Stimulated activated CD8-positive, alpha-beta memory T cell treated with anti-CD3 and anti-CD28 coated beads, Interleukin-15, amount 100 ng/mL, for 1 hour (primary cell): ENCODE data around the gene SF3B2.
"Not testable (repeated sequence)": the region's sequence is repeated elsewhere in the genome, so short reads cannot be mapped to it uniquely, and the experiment has no call there.

ENCODE experiments used
- DNase-seq: peaks from one replicate; pipeline ENCODE4 v3.0.0-alpha.2; 2020; ENCODE audit warnings: low read depth

SF3B2 gene

DNA sequence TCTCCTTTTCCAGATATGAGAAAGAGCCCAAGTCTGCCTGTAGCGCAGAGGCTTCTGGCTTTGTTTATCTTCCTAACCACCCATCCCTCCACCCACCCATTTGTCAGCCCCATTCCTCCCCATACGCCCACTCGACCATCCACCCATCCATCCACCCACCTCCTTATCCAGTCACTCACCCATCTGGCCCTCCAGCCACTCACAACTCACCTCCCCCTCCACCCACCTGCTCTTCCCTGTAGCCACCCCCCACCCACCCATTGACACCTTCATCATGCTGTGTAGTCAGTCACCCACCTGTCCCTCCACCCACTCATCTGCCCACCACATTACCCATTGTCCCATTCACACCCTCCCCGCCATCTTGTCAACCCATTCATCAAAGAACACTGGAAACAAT lies 34.8 kb upstream of the SF3B2 start:
- DNase-seq, result no peak

DNA sequence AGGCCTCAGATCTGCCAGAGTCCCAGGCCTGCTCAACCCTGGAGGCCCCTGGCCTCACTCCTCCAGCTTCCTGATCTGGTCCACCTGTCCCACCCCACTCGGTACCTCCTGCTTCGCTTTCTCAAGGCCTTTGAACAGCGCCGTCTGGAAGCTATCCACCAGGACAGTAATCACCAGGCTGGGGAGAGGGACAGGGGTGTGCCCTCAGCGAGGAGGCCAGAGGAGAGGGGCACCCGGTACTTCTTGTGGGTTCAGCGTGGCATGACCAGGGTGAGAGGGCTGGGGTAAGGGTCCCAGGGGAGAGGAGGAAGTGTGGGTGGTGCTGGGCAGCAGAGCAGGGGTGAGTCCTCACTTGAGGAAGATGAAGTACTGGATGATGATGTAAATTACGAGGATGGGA lies 32.0 kb upstream of the SF3B2 start:
- no peak for DNase-seq

DNA sequence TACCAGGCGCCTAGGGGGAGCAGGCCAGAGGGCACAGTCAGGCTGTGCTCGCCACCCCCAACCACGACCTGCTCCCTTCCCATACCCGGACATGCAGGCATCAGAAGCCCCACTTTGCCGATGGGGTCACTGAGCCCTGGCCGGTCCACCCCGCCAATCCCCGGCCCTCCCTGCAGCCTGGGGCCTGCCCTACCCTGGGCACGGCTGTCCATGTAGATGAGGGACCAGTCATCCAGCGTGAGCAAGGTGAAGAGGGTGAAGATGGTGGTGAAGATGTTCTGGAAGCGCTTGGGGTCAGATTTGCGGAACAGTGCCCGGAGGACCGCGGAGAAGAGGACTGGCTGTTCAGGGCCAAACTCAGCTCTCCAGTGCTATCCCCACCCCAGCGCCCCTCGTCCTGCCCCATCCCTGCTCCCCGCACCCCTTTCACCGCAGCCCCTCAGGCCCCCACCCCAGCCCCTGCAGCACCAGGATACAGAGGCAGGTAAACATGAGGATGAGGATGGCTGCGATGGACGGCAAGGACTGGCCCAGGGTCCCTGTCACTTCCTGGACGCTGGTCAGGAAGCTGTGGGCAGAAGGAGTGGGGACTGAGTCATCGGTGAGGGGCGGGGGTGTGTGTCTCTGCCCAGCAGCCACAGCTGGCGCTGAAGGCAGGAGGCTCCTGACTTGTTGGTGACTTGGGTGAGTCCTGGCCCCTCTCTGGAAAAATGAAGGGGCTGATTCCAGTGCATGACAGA lies 31.4 kb upstream of the SF3B2 start:
- no peak for DNase-seq

DNA sequence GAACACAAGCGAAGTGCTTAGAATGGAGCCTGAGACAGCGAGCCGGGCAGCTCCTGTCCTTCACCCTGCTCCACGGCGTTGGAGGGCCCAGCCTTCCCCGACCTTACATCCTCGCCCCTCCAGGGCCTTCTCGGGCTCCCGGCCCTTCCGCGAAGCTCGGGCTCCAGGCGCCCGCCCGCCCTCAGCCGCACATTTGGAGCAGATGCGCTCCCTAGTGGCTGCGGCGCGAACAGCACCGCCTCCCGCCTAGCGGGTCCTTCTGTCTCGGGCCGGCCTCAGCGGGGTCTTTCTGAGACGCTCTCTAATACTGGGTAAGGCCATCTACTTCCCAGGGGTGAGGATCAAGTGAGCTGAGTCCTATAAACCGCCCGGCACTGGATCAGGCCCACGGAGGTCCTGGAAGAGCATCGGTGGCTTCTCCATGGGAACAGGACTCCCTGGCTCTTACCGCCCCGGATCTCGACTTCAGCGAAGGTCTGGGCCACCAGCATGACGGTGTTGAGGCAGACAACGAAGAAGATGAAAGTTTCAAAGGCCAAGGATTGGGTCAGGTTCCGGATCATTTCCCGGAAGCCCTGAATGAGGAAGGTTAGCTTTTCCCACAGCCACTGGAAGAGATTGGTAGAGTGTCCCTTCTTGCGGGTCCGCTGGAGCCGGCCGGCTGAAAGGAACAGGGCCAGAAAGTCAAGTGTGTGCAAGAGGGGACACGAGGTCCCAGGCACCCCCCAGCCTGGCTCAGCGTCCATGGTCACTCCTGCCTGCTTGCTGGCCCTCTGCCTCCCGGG lies 29.6 kb upstream of the SF3B2 start:
- DNase-seq, result peak; percentile 65

DNA sequence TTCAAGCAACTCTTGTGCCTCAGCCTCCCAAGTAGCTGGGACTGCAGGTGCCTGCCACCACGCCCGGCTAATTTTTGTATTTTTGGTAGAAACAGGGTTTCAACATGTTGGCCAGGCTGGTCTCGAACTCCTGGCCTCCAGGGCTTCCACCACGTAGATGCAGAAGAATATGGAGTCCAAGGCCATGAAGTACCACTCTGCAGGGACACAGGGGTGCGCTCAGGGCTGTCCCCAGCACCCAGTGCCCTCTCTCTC lies 29.1 kb upstream of the SF3B2 start:
- DNase-seq, result not testable (repeated sequence)

DNA sequence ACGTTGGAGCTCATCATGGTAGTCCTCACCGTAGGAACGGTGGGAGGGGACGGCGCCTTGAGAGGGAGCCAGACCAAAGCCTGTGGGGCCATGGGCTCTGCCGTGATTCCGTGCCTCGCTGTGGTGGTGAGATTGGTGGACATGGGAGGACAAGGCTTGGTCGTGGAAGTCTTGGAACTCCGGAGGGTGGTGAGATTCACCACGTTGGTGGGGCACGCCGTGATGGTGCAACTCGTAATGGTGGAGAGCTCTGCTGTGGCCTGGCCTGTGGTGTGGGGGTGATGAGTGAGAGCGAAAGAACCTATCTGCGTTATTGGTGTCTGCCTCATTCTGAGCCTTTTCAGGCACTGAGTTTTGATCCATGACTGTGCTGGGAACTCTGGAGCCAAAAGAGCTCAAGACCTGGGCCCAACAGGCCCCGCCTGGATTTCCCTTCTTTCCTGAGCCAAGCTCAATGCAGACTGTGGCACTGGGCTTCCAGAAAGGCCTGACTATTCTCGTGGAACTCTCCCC lies 26.1 kb upstream of the SF3B2 start, which contains the start of gene CATSPER1:
Gene CATSPER1 (minus strand): TSS at position 463 of the 513 bp plus-strand sequence. CDS start 100 bp downstream, at position 363.
- DNase-seq, result no peak

DNA sequence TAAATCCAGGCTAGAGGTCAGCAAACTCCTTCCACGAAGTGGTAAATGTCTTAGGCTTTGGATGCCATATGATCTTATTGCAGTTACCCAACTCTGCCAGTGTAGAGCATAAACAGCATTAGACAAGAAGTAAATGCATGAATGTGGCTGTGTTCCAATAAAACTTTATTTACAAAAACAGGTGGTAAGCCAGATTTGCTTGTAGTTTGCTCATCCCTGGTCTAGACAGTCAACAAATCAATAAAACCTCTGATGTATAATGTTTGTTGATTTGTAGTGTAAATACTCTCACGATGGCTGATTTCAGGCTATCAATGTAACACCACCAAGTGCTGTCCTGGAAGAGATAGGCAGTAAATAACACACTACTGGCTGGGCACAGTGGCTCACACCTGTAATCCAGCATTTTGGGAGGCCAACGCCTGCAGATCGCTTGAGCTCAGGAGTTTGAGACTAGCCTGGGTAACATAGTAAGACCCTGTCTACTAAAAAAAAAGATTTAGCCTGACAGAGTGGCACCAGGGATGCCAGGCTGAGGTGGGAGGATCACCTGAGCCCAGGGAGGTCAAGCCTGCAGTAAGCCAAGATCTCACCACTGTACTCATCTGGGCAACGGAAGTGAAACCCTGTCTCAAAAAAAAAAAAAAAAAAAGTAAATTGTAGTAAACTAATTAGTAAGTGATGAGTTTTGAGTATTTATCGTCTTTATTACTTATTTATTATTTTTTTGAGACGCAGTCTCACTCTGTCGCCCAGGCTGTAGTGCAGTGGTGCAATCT lies 19.0 kb upstream of the SF3B2 start:
- no peak for DNase-seq

DNA sequence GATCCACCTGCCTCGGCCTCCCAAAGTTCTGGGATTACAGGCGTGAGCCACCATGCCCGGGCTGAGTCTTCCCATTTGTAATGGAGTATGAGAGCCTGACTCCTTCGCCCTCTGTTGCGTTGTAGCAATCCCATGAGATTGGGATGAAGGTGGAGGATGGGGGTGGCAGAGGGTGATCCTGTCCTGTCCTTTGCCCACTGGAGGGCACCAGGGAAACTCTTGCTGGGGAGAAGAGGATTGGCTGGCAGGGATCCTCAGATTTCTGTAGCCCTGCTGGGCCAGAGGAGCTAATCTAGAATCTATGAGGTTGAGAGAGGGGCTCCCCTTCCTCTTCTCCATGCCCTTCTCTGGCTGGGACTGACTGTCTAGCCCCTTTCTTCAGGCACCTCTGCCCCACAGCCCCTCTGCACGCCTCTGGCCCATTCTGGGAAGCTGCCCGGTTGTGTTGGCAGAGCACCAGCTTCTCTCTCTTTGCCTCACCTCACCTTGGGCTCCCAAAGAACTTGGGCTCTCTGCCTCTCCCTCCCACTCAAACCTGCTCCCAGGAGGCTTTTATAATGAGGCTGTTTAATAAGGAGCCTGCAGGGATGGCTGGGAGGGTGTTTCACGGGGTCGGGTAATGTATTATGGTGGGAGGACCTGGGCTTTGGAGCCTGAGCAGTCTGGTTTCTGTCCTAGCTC lies 16.4 kb upstream of the SF3B2 start:
- no peak for DNase-seq

DNA sequence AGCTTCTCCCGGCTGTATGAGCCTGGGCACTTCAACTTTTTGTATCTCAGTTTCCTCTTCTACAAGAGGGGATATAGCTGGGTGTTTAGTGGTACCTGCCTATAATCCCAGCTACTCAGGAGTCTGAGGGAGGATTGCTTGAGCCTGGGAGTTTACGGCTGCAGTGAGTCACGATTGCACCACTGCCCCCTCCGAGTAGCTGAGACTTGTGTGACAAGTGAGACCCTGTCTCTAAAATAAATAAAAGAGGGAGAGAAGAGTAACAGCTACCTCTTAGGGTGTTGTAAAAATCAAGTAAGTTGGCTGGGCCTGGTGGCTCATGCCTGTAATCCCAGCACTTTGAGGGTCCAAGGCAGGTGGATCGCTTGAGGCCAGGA lies 15.8 kb upstream of the SF3B2 start:
- no peak for DNase-seq

DNA sequence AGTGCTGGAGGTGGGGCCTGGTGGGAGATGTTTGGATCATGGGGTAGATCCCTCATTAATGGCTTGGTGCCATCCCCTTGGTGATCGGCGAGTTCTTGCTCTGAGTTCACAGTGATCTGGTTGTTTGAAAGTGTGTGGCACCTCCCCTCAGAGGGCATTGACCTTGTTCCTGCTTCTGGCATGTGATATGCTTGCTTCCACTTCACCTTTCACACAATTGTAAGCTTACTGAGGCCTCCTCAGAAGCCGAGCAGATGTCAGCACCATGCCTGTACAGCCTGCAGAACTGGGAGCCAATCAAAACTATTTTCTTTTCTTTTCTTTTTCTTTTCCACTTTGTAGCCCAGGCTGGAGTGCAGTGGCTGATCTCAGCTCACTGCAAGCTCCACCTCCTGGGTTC lies 14.8 kb upstream of the SF3B2 start:
- DNase-seq, result no peak

DNA sequence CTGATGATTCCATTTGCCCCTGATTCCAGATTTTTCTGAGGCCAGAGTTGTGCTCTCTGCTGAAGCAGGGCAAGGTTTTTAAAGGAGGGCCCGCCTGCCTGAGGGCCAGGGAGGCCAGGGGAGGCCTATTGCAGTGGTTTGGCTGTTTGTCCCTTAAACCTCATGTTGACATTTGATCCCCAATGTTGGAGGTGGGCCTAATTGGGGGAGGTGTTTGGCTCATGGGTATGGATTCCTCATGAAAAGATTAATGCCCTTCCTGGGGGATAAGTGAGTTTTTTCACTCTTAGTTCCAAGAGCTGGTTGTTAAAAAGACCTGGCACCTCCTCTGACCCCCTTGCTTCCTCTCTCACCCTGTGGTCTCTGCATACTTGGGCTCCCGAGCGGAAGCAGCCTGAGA lies 12.4 kb upstream of the SF3B2 start:
- DNase-seq, result no peak

DNA sequence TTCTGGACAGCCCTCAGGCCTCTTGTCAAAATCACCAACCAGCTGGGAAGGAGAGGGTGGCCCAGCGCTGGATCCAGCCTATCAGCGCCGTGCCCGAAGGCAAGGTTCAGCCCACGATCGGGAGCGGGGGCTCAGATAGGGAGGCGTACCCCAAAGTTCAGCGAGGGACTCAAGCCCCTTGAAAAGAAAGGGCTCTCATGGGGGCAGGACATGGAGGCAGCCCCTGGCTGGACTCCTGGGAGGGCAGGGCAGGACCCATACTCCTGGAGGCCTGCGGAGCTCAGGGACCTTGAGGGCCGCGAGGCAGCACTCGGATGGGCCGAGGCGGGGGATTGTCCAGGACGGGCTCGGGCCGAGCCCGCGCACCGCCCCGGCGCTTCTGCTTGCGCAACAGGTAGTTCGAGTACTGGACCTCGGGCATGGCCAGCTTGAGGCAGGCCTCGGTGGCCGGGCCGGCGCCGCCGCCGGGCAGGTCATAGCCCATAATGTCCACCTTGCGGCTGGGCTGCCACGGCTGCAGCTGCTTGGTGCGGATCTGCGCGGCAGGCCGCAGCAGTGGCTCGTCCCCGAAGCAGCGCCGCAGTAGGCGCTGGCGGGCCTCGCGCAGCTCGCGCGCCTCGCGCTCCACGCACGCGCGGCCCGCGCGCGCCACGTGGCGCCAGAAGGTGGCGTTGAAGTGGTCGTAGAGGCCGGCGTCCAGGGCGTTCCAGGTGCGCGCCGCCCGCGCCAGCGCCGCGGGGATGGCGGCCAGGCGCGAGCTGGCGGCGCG lies 9.8 kb upstream of the SF3B2 start:
- DNase-seq, result no peak

DNA sequence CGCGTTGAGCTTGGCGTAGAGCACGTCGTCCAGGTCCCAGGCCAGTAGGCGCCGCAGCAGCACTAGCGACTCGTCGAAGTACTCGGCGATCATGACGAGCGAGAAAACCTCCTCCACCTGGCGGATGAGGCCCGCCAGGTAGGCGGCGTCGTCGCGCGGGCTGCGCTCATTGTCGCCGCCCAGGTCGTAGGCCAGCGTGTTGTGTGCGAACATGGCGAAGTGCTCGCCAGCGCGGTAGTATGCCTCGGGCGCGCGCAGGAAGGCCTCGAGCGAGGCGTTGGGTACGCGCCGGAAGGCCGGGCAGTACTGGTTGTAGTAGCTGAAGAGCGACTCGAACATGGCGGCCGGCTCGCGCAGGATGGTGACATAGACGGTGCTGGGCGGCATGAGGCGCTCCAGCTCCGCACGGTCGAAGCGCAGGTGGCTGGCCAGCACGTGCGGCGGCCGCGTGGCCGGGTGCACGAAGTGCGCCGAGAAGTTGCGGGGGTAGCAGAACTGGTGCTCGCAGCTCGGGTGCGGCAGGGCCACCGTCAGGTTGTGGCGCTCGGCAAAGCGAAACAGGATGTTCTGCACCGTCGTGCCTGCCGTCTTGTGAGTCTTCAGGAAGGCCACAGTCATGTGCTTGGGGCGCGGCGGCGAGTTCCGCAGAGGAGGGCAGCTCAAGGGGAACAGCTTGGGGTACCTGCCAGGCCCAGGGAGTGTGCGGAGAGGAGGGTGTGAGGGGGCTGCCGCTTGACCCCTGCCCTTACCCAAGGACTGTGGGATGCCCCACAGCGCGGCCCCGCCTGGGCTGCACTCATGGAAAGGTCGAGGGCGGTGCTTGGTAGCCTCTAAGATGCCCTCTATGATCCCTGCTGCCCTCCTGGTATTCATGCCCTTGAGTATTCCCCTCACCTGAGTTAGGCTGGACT lies 8.9 kb upstream of the SF3B2 start:
- no peak for DNase-seq

DNA sequence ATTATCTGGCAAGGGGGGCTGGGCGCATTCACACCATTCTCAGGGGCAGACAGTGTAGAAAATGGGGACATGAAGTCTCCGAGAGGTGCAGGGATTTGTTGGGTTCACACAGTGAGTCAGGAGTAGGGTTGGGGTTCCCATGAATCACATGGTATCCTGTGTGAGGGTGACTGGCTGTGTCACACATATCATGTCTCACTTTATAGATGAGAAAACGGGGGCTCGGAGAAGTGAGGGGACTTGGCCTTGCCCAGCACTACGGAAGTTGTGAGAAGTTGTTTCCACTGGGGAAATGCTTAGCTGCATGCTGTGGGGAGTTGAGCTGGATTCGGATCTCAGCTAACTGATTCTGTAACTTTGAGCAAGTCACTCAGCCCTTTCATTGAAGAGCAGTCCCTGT lies 7.4 kb upstream of the SF3B2 start:
- no peak for DNase-seq

DNA sequence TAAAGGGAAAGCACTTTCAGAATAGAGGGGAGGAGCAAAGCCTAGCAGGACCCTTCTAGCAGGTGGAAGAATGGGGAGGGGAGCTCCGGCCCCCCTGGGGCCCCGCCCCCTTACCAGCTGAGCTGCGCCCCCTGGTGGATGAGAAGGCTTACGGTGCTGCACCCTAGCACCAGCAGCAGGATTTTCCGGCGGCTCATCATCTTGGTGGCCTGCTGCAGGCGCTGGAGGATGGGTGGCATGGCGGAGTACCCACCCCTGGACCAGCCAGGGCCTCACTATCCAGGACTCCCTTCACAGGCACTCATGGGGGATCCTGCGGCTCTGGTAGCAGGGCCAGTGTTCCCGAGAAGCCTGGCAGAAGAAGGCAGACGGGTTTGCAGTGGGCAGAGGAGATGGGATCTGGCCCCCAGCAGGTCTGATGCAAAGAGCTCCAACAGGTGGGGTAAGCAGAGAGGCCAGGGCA lies 7.0 kb upstream of the SF3B2 start:
- peak; percentile 78 for DNase-seq

DNA sequence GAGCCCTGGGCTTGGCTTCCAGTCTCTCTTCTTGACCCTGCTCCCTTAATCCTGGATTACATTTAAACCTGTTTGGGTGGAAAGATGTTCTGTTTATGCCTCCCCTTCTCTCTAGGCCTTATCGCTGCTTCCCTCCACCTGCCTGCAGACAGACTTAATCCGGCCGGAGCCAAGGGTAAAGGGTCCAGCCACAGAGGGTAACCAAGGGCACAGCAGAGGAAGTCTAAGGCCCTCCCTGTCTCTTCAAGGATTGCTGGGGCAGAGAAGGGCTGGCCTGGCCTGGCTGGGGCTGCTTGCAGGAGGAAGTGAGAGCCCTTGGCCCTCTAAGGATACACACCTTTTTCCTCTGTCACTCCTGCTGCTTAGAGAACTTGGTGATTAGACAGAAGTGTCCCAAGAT lies 5.3 kb upstream of the SF3B2 start:
- no peak for DNase-seq

DNA sequence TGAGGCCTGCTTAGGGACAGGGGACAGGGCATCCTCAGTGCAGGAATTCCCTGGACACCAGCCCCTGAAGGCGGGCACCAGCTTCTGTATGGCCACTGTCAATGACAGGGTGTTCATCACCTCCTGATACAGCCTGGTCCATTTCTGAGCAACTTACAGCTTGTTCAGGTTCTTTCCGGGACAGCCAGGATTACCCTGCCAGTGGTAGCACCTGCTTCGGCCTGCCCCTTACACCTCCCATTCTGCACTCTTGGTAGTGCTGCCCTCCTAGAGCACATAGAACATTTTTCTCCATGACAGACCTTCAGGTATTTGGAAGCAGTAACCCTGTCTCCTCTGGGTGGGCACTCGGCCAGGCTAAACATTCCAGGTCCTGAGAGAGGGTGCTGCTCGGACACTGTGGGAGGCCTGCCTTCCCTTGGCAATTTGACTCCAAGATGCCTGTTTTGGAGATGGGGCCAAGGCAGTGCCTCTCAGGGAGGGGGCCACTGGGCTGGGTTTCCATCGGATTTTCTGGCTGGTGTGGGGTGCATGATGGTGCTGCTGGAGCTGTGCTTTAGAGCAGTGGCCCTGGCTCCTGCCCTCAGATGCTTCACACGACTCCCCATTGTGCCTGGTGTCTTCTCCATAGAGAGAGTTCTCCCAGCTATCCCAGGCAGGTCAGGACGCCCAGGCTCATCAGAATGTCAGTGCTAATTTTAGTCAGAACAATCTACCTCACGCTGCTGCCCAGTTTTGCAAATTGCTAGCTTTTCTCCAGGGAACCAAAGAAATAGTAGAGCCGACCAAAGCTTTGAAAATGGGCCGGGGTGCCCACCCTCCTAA lies 4.4 kb upstream of the SF3B2 start:
- no peak for DNase-seq

DNA sequence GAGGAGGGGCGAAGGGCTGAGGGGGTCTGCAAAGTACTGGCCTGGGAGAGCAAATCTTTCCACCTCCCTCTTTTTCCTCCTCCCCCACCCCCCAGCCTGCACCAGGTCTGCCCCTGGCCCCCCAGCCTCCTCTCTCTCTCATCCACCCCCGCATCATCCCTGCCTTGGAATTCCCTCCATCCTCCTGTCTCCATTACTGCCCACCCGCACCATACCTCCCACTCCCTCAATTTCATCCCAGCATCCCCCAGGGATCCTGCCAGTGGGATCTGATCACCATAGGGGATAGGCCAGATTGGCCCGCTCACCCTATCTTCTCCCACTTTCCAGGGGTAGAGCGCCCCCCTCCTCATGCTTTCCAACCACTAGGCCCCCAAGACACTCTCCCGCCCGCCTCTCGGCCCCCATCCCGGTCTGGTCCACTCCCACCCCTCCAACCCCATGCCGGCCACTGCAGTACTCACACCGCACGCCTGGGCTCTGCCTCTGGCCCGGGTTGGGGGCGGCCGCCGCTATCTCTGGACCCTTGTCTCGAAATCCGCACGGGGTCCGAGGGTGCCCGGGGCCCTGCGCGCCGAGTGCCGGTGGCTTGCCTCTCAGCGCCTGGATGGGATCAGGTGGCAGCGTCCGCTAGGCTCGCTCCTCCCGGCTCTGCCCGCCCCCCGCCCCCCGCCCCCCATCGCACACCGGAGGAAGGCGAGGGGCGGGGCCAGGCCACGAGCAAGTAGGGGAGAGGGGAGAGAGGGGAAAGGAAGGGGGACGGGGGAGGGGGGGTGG lies 3.4 kb upstream of the SF3B2 start, which contains the start of gene GAL3ST3:
Gene GAL3ST3 (minus strand): TSS at position 615 of the 777 bp plus-strand sequence. CDS start 3,746 bp downstream, outside the sequence.
- DNase-seq, result no peak
